ENCODE data around the gene MCC. TPM values are rescaled to one million over a fixed set of nuclear protein-coding genes. Genes with fewer than 3 reads are reported as not detected.

Gene MCC
- total RNA-seq, 1 donor from 2014 or later: 2.5 TPM

GRCh38 chr5:113178073-113178779 lies 310.0 kb downstream of the MCC start:
- TF ChIP-seq EZH2 (IDR thresholded peaks at IDR 0.05): no peak
- H3K9me3 Mint-ChIP-seq: no peaks in the 10 kb centered on the region
- Histone ChIP-seq H3K27me3 (no peaks in the 10 kb centered on the region), H3K27ac (no peak overlapping the region), H3K36me3 (no peaks in the 10 kb centered on the region), H3K4me2 (no peak overlapping the region), H3K79me2 (ENCODE audit: low read depth) (no peaks in the 10 kb centered on the region), H3F3A (ENCODE audit: low read depth) (no peaks in the 10 kb centered on the region), H3K4me1 (peaks cover 8% of the 10 kb centered on the region), H2AFZ (replicated peaks) (no peak overlapping the region), H3K9me3 (ENCODE audit: low read depth) (no peaks in the 10 kb centered on the region), H4K20me1 (ENCODE audit: low read depth) (no peaks in the 10 kb centered on the region), H3K4me3 (no peak overlapping the region), H3K9ac (no peak overlapping the region)
- H3K27ac Mint-ChIP-seq: no peak overlapping the region
- peaks cover 3% of the 10 kb centered on the region for H3K27me3 Mint-ChIP-seq (ENCODE audit: insufficient read depth, low read depth)
- no peaks in the 10 kb centered on the region for H3K4me1 Mint-ChIP-seq
- no peak for DNase-seq (ENCODE audit: low spot score)
- H3K4me3 Mint-ChIP-seq: no peak overlapping the region
- no peaks in the 10 kb centered on the region for H3K36me3 Mint-ChIP-seq

DNA sequence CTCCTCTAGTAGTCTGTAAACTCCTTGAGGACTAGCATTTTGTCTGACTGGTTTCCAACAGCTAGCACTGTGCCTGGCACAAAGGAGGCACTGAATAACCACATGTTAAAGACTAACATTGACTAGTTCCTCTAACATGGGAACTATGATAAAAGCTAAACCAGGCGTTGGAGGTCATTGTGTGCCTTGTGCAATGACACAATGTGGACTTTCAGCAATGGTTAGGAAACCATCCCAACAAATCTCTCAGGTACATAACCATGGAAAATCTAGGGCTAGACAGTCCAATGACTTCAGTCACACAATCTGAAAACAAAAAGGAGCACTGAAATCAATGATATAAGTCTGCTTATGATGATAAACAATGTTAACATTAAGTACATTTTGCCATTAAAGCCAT lies 311.0 kb downstream of the MCC start:
- Mint-ChIP-seq H3K27ac (no peak overlapping the region), H3K27me3 (ENCODE audit: insufficient read depth, low read depth) (peaks cover 3% of the 10 kb centered on the region), H3K36me3 (no peaks in the 10 kb centered on the region), H3K4me1 (no peaks in the 10 kb centered on the region), H3K9me3 (no peaks in the 10 kb centered on the region), H3K4me3 (no peak overlapping the region)
- H3K9me3 ChIP-seq (ENCODE audit: low read depth): no peaks in the 10 kb centered on the region
- H3F3A ChIP-seq (ENCODE audit: low read depth): no peaks in the 10 kb centered on the region
- H3K36me3 ChIP-seq: no peaks in the 10 kb centered on the region
- H3K4me3 ChIP-seq: no peak overlapping the region
- H4K20me1 ChIP-seq (ENCODE audit: low read depth): no peaks in the 10 kb centered on the region
- no peak overlapping the region for H2AFZ ChIP-seq (replicated peaks)
- TF ChIP-seq EZH2phosphoT487 (IDR thresholded peaks at IDR 0.05) (no peak), EZH2 (IDR thresholded peaks at IDR 0.05) (no peak), CTCF (IDR thresholded peaks at IDR 0.05) (no peak)
- no peaks in the 10 kb centered on the region for H3K27me3 ChIP-seq
- no peak overlapping the region for H3K9ac ChIP-seq
- H3K4me2 ChIP-seq: no peak overlapping the region
- no peaks in the 10 kb centered on the region for H3K79me2 ChIP-seq (ENCODE audit: low read depth)
- no peak overlapping the region for H3K27ac ChIP-seq
- no peak for DNase-seq (ENCODE audit: low spot score)
- H3K4me1 ChIP-seq: peaks cover 6% of the 10 kb centered on the region

- H3K4me2 ChIP-seq: no peak overlapping the region
- H3K27ac Mint-ChIP-seq: no peak overlapping the region
Measured at GRCh38 chr5:113176734-113177133, 311.5 kb downstream of the MCC start.

More at GRCh38 chr5:113176734-113177133, 311.5 kb downstream of the MCC start:
- DNase-seq (ENCODE audit: low spot score): no peak
- no peak overlapping the region for H3K4me3 ChIP-seq
- H3K9me3 Mint-ChIP-seq: no peaks in the 10 kb centered on the region
- H3K27me3 ChIP-seq: no peaks in the 10 kb centered on the region
- H3K27ac ChIP-seq: no peak overlapping the region
- H3K4me1 ChIP-seq: peaks cover 6% of the 10 kb centered on the region
- TF ChIP-seq CTCF (IDR thresholded peaks at IDR 0.05) (no peak), EZH2phosphoT487 (IDR thresholded peaks at IDR 0.05) (no peak), EZH2 (IDR thresholded peaks at IDR 0.05) (no peak)
- peaks cover 2% of the 10 kb centered on the region for H3K27me3 Mint-ChIP-seq (ENCODE audit: insufficient read depth, low read depth)
- H3F3A ChIP-seq (ENCODE audit: low read depth): no peaks in the 10 kb centered on the region
- H3K79me2 ChIP-seq (ENCODE audit: low read depth): no peaks in the 10 kb centered on the region
- no peaks in the 10 kb centered on the region for H3K4me1 Mint-ChIP-seq
- no peaks in the 10 kb centered on the region for H3K36me3 ChIP-seq
- no peaks in the 10 kb centered on the region for H4K20me1 ChIP-seq (ENCODE audit: low read depth)
- no peaks in the 10 kb centered on the region for H3K9me3 ChIP-seq (ENCODE audit: low read depth)
- no peak overlapping the region for H3K4me3 Mint-ChIP-seq
- no peak overlapping the region for H3K9ac ChIP-seq
- H2AFZ ChIP-seq (replicated peaks): no peak overlapping the region
- no peaks in the 10 kb centered on the region for H3K36me3 Mint-ChIP-seq
